CD4-positive, alpha-beta T cell (primary cell): ENCODE measurements around the gene ETS2. TPM values are rescaled to one million over a fixed set of nuclear protein-coding genes. Genes with fewer than 3 reads are reported as not detected.

Experiments
- ATAC-seq: fragments of 200-7000 bp; cut with Tn5 transposase; one replicate; pipeline ENCODE4 v1.10.0; 2022; ENCODE audit warnings: mild to moderate bottlenecking; ENCODE audit not compliant: poor library complexity
- CTCF ChIA-PET: fragments of 350-600 bp; sonication (Branson Sonifier 250); formaldehyde crosslinking; loops from one replicate; lab custom pipeline; 2021; ENCODE audit warnings: antibody characterized with exemption, inconsistent platforms; lab: Charles Lee
- POLR2A ChIA-PET: fragments of 350-600 bp; sonication (Branson Sonifier 250); formaldehyde crosslinking; loops from one replicate; lab custom pipeline; 2021; ENCODE audit warnings: antibody characterized with exemption, inconsistent platforms; lab: Charles Lee
- DNase-seq, 14 experiments: peaks; one replicate each; pipeline ENCODE4 v3.0.0-alpha.2; 2013 to 2020; ENCODE audit warnings: mixed read lengths in 2 of 14
- H3K27ac ChIP-seq, 2 donors: one replicate each; pipeline versions ENCODE4 v1.5.1 to v1.7.0; 2013; ENCODE audit warnings: low read length in 2 of 2, low read depth in 1 of 2, mild to moderate bottlenecking in 1 of 2
- H3K27me3 ChIP-seq, 2 experiments: 1 replicate in 1 of 2; 2 replicates in 1 of 2; pipeline versions ENCODE4 v1.6.1 to v1.7.0; 2013; ENCODE audit warnings: low read length in 2 of 2, control low read depth in 1 of 2, mild to moderate bottlenecking in 1 of 2, moderate library complexity in 1 of 2; ENCODE audit not compliant: insufficient read depth in 2 of 2, control insufficient read depth in 1 of 2
- H3K36me3 ChIP-seq: one replicate; pipeline ENCODE4 v1.6.1; 2013; ENCODE audit warnings: low read length, control low read depth; ENCODE audit not compliant: insufficient read depth
- H3K4me1 ChIP-seq: one replicate; pipeline ENCODE4 v1.6.1; 2013; ENCODE audit warnings: low read length, control low read depth; ENCODE audit not compliant: insufficient read depth
- H3K4me3 ChIP-seq: one replicate; pipeline ENCODE4 v1.5.1; 2013; ENCODE audit warnings: mild to moderate bottlenecking, low read length, moderate library complexity
- H3K9me3 ChIP-seq, 2 experiments: 1 replicate in 1 of 2; 2 replicates in 1 of 2; pipeline versions ENCODE4 v1.6.1 to v1.7.0; 2013; ENCODE audit warnings: low read length in 2 of 2, mild to moderate bottlenecking in 2 of 2, control low read depth in 1 of 2, moderate library complexity in 1 of 2; ENCODE audit not compliant: control insufficient read depth in 1 of 2, insufficient read depth in 1 of 2
- H3K27ac Mint-ChIP-seq: one replicate; pipeline ENCODE4 v1.8.0; 2020; ENCODE audit warnings: mixed read lengths
- H3K27me3 Mint-ChIP-seq: one replicate; pipeline ENCODE4 v1.8.0; 2021; ENCODE audit warnings: mixed read lengths
- H3K36me3 Mint-ChIP-seq: one replicate; pipeline ENCODE4 v1.8.0; 2021; ENCODE audit warnings: low read depth, mixed read lengths
- H3K4me1 Mint-ChIP-seq: one replicate; pipeline ENCODE4 v1.8.0; 2021; ENCODE audit warnings: low read depth, mixed read lengths
- H3K4me3 Mint-ChIP-seq: one replicate; pipeline ENCODE4 v1.8.0; 2020; ENCODE audit warnings: mild to moderate bottlenecking, mixed read lengths
- H3K9me3 Mint-ChIP-seq: one replicate; pipeline ENCODE4 v1.8.0; 2020; ENCODE audit warnings: mixed read lengths
- intact Hi-C, 2 experiments: fragments of 100-400 bp; cut with DNase I in 1 of 2; cut with micrococcal nuclease in 1 of 2; formaldehyde crosslinking; loops; one replicate each; pipeline versions ENCODE4 v1.15.1 to v1.9.0; 2023 to 2025; cut with DNase I, micrococcal nuclease
- total RNA-seq, 174 experiments: library from RNA in 2 of 174; stranded (reverse) in 2 of 174; gene quantifications; one replicate each; pipeline ENCODE4 v1.2.3 and lab custom pipeline; 2021 to 2026
- TF ChIP-seq, protein P1 (sequence below): fragments of 200-600 bp; IDR thresholded peaks from one replicate; pipeline ENCODE4 v1.8.0; 2022; ENCODE audit warnings: antibody characterized with exemption, mild to moderate bottlenecking

ETS2 gene
- total RNA-seq, 2 experiments from 2014 or later: 11.4 to 13.9 TPM

DNA sequence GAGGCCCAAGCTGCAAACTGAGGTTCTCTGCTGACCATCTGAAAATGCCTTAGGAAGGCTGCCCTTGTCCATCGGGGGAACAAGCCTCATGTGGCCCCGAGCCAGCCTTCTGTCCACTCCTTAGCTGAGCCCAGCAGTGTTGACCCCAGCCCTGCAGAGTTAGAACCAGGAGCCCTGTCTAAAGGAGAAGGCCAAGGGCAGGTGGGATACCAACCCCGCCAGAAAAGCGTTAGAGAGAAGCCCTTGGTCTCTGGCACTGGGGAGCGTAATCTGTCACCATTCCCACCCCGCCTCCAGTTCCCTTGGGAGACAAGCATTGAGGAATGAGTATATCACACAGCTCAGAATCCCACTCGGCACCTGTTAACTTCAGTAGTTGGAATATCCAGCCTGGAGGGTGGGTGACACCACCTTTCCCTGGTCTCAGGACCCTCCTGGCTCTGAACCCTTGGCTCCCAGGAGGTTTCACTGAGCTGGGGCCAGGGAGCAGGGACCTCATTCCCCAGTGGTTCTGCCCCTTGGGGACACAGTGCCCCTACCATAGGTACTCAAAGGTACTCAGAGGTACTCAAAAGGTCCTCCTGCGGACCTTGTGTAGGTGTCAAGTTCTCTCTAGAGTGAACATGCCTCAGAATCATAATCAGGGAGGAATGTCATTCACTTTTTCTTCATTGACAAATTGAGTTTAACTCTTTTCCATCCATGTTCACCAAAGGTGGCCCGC is 16.4 kb downstream of the ETS2 start:
- TF ChIP-seq, protein P1, sequence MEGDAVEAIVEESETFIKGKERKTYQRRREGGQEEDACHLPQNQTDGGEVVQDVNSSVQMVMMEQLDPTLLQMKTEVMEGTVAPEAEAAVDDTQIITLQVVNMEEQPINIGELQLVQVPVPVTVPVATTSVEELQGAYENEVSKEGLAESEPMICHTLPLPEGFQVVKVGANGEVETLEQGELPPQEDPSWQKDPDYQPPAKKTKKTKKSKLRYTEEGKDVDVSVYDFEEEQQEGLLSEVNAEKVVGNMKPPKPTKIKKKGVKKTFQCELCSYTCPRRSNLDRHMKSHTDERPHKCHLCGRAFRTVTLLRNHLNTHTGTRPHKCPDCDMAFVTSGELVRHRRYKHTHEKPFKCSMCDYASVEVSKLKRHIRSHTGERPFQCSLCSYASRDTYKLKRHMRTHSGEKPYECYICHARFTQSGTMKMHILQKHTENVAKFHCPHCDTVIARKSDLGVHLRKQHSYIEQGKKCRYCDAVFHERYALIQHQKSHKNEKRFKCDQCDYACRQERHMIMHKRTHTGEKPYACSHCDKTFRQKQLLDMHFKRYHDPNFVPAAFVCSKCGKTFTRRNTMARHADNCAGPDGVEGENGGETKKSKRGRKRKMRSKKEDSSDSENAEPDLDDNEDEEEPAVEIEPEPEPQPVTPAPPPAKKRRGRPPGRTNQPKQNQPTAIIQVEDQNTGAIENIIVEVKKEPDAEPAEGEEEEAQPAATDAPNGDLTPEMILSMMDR: no peak
- Histone ChIP-seq H3K4me1 (no peaks in the 10 kb centered on the region), H3K27me3 (no peaks in the 10 kb centered on the region), H3K9me3 (peaks cover 0 to 5% of the 10 kb centered on the region in 2 experiments), H3K36me3 (peaks cover 70% of the 10 kb centered on the region), H3K27ac (no peak overlapping the region), H3K4me3 (no peak overlapping the region)
- Mint-ChIP-seq H3K4me1 (no peaks in the 10 kb centered on the region), H3K4me3 (no peak overlapping the region), H3K36me3 (peaks cover 74% of the 10 kb centered on the region), H3K27ac (no peak overlapping the region), H3K9me3 (no peaks in the 10 kb centered on the region), H3K27me3 (no peaks in the 10 kb centered on the region)
- intact Hi-C loops: no loop called here
- DNase-seq (no peak), ATAC-seq (no peak)
- ChIA-PET CTCF (no interaction called here), POLR2A (no interaction called here)

- H3K36me3 ChIP-seq: peaks cover 63% of the 10 kb centered on the region
- H3K36me3 Mint-ChIP-seq: peaks cover 68% of the 10 kb centered on the region
Observed at GRCh38 chr21:38822778-38823238, 17.1 kb downstream of the ETS2 start.

DNA sequence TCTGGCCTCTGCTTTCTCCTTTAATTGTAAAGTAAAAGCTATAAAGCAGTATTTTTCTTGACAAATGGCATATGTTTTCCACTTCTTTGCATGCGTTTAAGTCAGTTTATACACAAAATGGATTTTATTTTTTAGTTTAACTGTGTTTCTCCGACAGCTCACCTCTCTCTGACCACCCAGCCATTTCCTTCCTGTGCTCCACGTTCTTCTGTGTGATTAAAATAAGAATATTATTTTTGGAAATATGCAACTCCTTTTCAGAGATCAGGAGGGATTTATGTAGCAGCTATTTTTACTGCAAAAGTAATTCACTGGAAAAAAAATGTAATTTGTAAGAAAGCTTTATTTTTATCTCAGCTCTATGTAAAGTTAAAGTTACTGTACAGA is 18.0 kb downstream of the ETS2 start:
- ChIA-PET POLR2A (no interaction called here), CTCF (no interaction called here)
- H3K4me1 ChIP-seq: no peaks in the 10 kb centered on the region
- Mint-ChIP-seq H3K27ac (no peak overlapping the region), H3K36me3 (peaks cover 58% of the 10 kb centered on the region), H3K27me3 (no peaks in the 10 kb centered on the region), H3K4me3 (no peak overlapping the region), H3K9me3 (no peaks in the 10 kb centered on the region), H3K4me1 (no peaks in the 10 kb centered on the region)
- peaks cover 0 to 5% of the 10 kb centered on the region in 2 experiments for H3K9me3 ChIP-seq
- no peak overlapping the region for H3K27ac ChIP-seq
- intact Hi-C loops: no loop called here
- H3K36me3 ChIP-seq: peaks cover 54% of the 10 kb centered on the region
- H3K4me3 ChIP-seq: no peak overlapping the region
- H3K27me3 ChIP-seq: no peaks in the 10 kb centered on the region
- no peak for DNase-seq
- ATAC-seq: no peak
- TF ChIP-seq, protein P1: no peak

More at GRCh38 chr21:38822778-38823238, 17.1 kb downstream of the ETS2 start:
- no peaks in the 10 kb centered on the region for H3K4me1 ChIP-seq
- ChIA-PET POLR2A (no interaction called here), CTCF (no interaction called here)
- Mint-ChIP-seq H3K27me3 (no peaks in the 10 kb centered on the region), H3K4me3 (no peak overlapping the region), H3K27ac (no peak overlapping the region), H3K4me1 (no peaks in the 10 kb centered on the region), H3K9me3 (no peaks in the 10 kb centered on the region)
- no peaks in the 10 kb centered on the region for H3K27me3 ChIP-seq
- intact Hi-C loops: no loop called here
- H3K9me3 ChIP-seq: peaks cover 0 to 5% of the 10 kb centered on the region in 2 experiments
- no peak for DNase-seq
- no peak overlapping the region for H3K27ac ChIP-seq
- TF ChIP-seq, protein P1: no peak
- no peak overlapping the region for H3K4me3 ChIP-seq
- no peak for ATAC-seq
